Neuronal stem cell (in vitro differentiated cells): Measurements from ENCODE around the gene TTC32.
"Not testable (repeated sequence)": the region's sequence is repeated elsewhere in the genome, so short reads cannot be mapped to it uniquely, and the experiment has no call there.

Experiments used
- DNase-seq: peaks from one replicate; pipeline ENCODE4 v3.0.0-alpha.2; 2013; ENCODE audit warnings: low spot score
- H2AFZ ChIP-seq: one replicate; pipeline ENCODE4 v1.6.1; 2013; ENCODE audit warnings: mild to moderate bottlenecking, low read length, inconsistent platforms
- H2AK5ac ChIP-seq: 2 replicates; pipeline ENCODE4 v1.6.1; 2013; ENCODE audit warnings: low read depth, mild to moderate bottlenecking, inconsistent platforms, low read length, moderate library complexity, mixed read lengths
- H2BK120ac ChIP-seq: 2 replicates; pipeline ENCODE4 v1.6.1; 2013; ENCODE audit warnings: low read depth, mild to moderate bottlenecking, inconsistent platforms, low read length, moderate library complexity, mixed read lengths
- H2BK12ac ChIP-seq: one replicate; pipeline ENCODE4 v1.6.1; 2013; ENCODE audit warnings: low read length, inconsistent platforms
- H2BK15ac ChIP-seq: 2 replicates; pipeline ENCODE4 v1.6.1; 2013; ENCODE audit warnings: mild to moderate bottlenecking, low read length, inconsistent platforms, mixed read lengths
- H2BK5ac ChIP-seq: one replicate; pipeline ENCODE4 v1.6.1; 2013; ENCODE audit warnings: inconsistent platforms, mild to moderate bottlenecking, low read length, moderate library complexity
- H3K14ac ChIP-seq: one replicate; pipeline ENCODE4 v1.6.1; 2013; ENCODE audit warnings: low read length, inconsistent platforms
- H3K18ac ChIP-seq: 2 replicates; pipeline ENCODE4 v1.6.1; 2013; ENCODE audit warnings: low read length, inconsistent platforms
- H3K23ac ChIP-seq: 2 replicates; pipeline ENCODE4 v1.6.1; 2013; ENCODE audit warnings: low read depth, mild to moderate bottlenecking, mixed read lengths, low read length, inconsistent platforms; ENCODE audit not compliant: poor library complexity
- H3K27ac ChIP-seq: replicated peaks from 3 replicates; pipeline ENCODE4 v1.5.1; 2013; ENCODE audit warnings: low read length, inconsistent platforms
- H3K27me3 ChIP-seq, 3 experiments: 2 replicates each; pipeline ENCODE4 v1.6.1; 2013; ENCODE audit warnings: low read length in 3 of 3, mild to moderate bottlenecking in 2 of 3, inconsistent platforms in 1 of 3, low read depth in 1 of 3, mixed read lengths in 1 of 3, moderate library complexity in 1 of 3; ENCODE audit not compliant: control insufficient read depth in 3 of 3, insufficient read depth in 3 of 3
- H3K36me3 ChIP-seq, 2 donors: replicated peaks in 1 of 2; 2 replicates each; pipeline ENCODE4 v1.6.1; 2013; ENCODE audit warnings: low read length in 2 of 2; ENCODE audit not compliant: control insufficient read depth in 2 of 2, insufficient read depth in 2 of 2
- H3K4ac ChIP-seq: 2 replicates; pipeline ENCODE4 v1.6.1; 2013; ENCODE audit warnings: inconsistent platforms, mild to moderate bottlenecking, low read length, moderate library complexity
- H3K4me1 ChIP-seq, 2 donors: 1 replicate in 1 of 2; 2 replicates in 1 of 2; pipeline ENCODE4 v1.6.1; 2013; ENCODE audit warnings: low read length in 2 of 2, low read depth in 1 of 2; ENCODE audit not compliant: control insufficient read depth in 2 of 2, insufficient read depth in 1 of 2
- H3K4me2 ChIP-seq: one replicate; pipeline ENCODE4 v1.6.1; 2013; ENCODE audit warnings: mild to moderate bottlenecking, low read length, inconsistent platforms; ENCODE audit not compliant: insufficient read depth, poor library complexity, severe bottlenecking
- H3K4me3 ChIP-seq, 2 donors: 2 replicates each; pipeline ENCODE4 v1.5.1; 2013; ENCODE audit warnings: low read length in 2 of 2, mild to moderate bottlenecking in 2 of 2, inconsistent platforms in 1 of 2, moderate library complexity in 1 of 2
- H3K79me1 ChIP-seq: one replicate; pipeline ENCODE4 v1.6.1; 2013; ENCODE audit warnings: low read depth, mild to moderate bottlenecking, inconsistent platforms, low read length, moderate library complexity
- H3K9ac ChIP-seq: one replicate; pipeline ENCODE4 v1.6.1; 2013; ENCODE audit warnings: mild to moderate bottlenecking, low read depth, low read length, inconsistent platforms; ENCODE audit not compliant: poor library complexity
- H3K9me3 ChIP-seq, 2 donors: replicated peaks in 1 of 2; 2 replicates each; pipeline versions ENCODE3 to v1.6.1; 2013; ENCODE audit warnings: low read length in 2 of 2, mild to moderate bottlenecking in 2 of 2, inconsistent platforms in 1 of 2, low read depth in 1 of 2, mixed read lengths in 1 of 2, moderate library complexity in 1 of 2; ENCODE audit not compliant: control insufficient read depth in 2 of 2, insufficient read depth in 1 of 2
- H4K8ac ChIP-seq: one replicate; pipeline ENCODE4 v1.6.1; 2013; ENCODE audit warnings: low read depth, mild to moderate bottlenecking, inconsistent platforms, low read length, moderate library complexity
- H4K91ac ChIP-seq: one replicate; pipeline ENCODE4 v1.6.1; 2013; ENCODE audit warnings: low read length, low read depth, mild to moderate bottlenecking, inconsistent platforms; ENCODE audit not compliant: poor library complexity
- WGBS, 2 donors: extraction: QIAGEN DNeasy Blood & Tissue Kit; methylation state at CpG; one replicate each; pipeline ENCODE4 v1.1.7; 2013; ENCODE audit warnings: missing lambda C conversion rate in 2 of 2, mixed read lengths in 1 of 2; ENCODE audit not compliant: insufficient read length in 2 of 2, insufficient replicate concordance in 1 of 2; ENCODE audit errors: extremely low coverage in 2 of 2; 5-methylcytosine and 5-hydroxymethylcytosine counted together

The TTC32 gene

GRCh38 chr2:19933351-19933981 is 31.7 kb upstream of the TTC32 start:
- no peak overlapping the region for H2AK5ac ChIP-seq
- no peak overlapping the region for H4K91ac ChIP-seq
- DNase-seq = no peak
- no peak overlapping the region for H2BK15ac ChIP-seq
- H3K9ac ChIP-seq = no peak overlapping the region
- H3K14ac ChIP-seq = no peak overlapping the region
- no peak overlapping the region for H3K23ac ChIP-seq
- H2BK12ac ChIP-seq = no peak overlapping the region
- no peak overlapping the region for H3K4me2 ChIP-seq
- no peaks in the 10 kb centered on the region for H3K27me3 ChIP-seq
- H3K4me3 ChIP-seq = no peak overlapping the region
- H2BK120ac ChIP-seq = no peak overlapping the region
- H3K4me1 ChIP-seq = no peaks in the 10 kb centered on the region
- no peak overlapping the region for H4K8ac ChIP-seq
- no peak overlapping the region for H3K4ac ChIP-seq
- no peak overlapping the region for H3K18ac ChIP-seq
- H2AFZ ChIP-seq = no peak overlapping the region
- H3K79me1 ChIP-seq = no peaks in the 10 kb centered on the region
- no CpG with 5 or more reads among the region's 5 CpGs for WGBS, 2 donors
- H3K27ac ChIP-seq = no peak overlapping the region
- peaks cover 5 to 13% of the 10 kb centered on the region in 2 donors for H3K9me3 ChIP-seq
- H3K36me3 ChIP-seq = peaks cover 10 to 97% of the 10 kb centered on the region in 2 donors
- no peak overlapping the region for H2BK5ac ChIP-seq

GRCh38 chr2:19932928-19933327 is 31.1 kb upstream of the TTC32 start:
- Histone ChIP-seq H3K27ac (no peak overlapping the region), H3K23ac (no peak overlapping the region), H2BK12ac (no peak overlapping the region), H2BK5ac (no peak overlapping the region), H3K9me3 (peaks cover 5 to 18% of the 10 kb centered on the region in 2 donors), H3K4me2 (no peak overlapping the region), H3K36me3 (peaks cover 10 to 97% of the 10 kb centered on the region in 2 donors), H4K91ac (no peak overlapping the region), H2AFZ (no peak overlapping the region), H3K4me1 (no peaks in the 10 kb centered on the region), H3K4me3 (no peak overlapping the region), H3K18ac (no peak overlapping the region), H2BK120ac (no peak overlapping the region), H2AK5ac (no peak overlapping the region), H4K8ac (no peak overlapping the region), H3K14ac (no peak overlapping the region), H3K4ac (no peak overlapping the region), H3K9ac (no peak overlapping the region), H2BK15ac (no peak overlapping the region), H3K27me3 (no peaks in the 10 kb centered on the region), H3K79me1 (no peaks in the 10 kb centered on the region)
- no CpG with 5 or more reads among the region's 2 CpGs for WGBS, 2 donors
- DNase-seq = no peak

- Histone ChIP-seq H3K4me2 (no peak overlapping the region), H3K9ac (no peak overlapping the region), H3K18ac (no peak overlapping the region), H3K14ac (no peak overlapping the region), H2AK5ac (no peak overlapping the region), H2BK12ac (no peak overlapping the region), H3K27ac (no peak overlapping the region), H2AFZ (no peak overlapping the region), H3K79me1 (no peaks in the 10 kb centered on the region), H3K23ac (no peak overlapping the region), H3K27me3 (no peaks in the 10 kb centered on the region), H3K4me1 (no peaks in the 10 kb centered on the region), H4K91ac (no peak overlapping the region), H3K4ac (no peak overlapping the region), H2BK15ac (no peak overlapping the region), H2BK5ac (no peak overlapping the region), H3K4me3 (no peak overlapping the region), H4K8ac (no peak overlapping the region), H3K36me3 (peaks cover 10 to 79% of the 10 kb centered on the region in 2 donors), H2BK120ac (no peak overlapping the region), H3K9me3 (peaks cover 5 to 23% of the 10 kb centered on the region in 2 donors)
- DNase-seq = no peak
Measured at GRCh38 chr2:19929226-19929625, 27.4 kb upstream of the TTC32 start.

- H2AK5ac ChIP-seq, H3K23ac ChIP-seq, H2BK12ac ChIP-seq, H3K79me1 ChIP-seq, H2BK120ac ChIP-seq, H4K91ac ChIP-seq, H3K9ac ChIP-seq, H2BK5ac ChIP-seq, H3K4me2 ChIP-seq, H4K8ac ChIP-seq, H3K27me3 ChIP-seq, H3K18ac ChIP-seq, H2AFZ ChIP-seq, H3K4ac ChIP-seq, H3K4me3 ChIP-seq, H2BK15ac ChIP-seq, DNase-seq, H3K4me1 ChIP-seq, H3K27ac ChIP-seq, H3K14ac ChIP-seq: not testable (repeated sequence)
- no CpG with 5 or more reads among the region's 1 CpG for WGBS, 2 donors
- Histone ChIP-seq H3K9me3 (peaks cover 5 to 23% of the 10 kb centered on the region in 2 donors), H3K36me3 (peaks cover 11 to 71% of the 10 kb centered on the region in 2 donors)
Measured at GRCh38 chr2:19927816-19928215, 26.0 kb upstream of the TTC32 start.
